Dedifferentiated amniotic fluid mesenchymal stem cell (primary cell): ENCODE results near the gene GABRG3.

Experiments used
- DNase-seq: peaks from one replicate; pipeline ENCODE4 v3.0.0-alpha.2; 2016; ENCODE audit errors: extremely low spot score

The GABRG3 gene

DNA sequence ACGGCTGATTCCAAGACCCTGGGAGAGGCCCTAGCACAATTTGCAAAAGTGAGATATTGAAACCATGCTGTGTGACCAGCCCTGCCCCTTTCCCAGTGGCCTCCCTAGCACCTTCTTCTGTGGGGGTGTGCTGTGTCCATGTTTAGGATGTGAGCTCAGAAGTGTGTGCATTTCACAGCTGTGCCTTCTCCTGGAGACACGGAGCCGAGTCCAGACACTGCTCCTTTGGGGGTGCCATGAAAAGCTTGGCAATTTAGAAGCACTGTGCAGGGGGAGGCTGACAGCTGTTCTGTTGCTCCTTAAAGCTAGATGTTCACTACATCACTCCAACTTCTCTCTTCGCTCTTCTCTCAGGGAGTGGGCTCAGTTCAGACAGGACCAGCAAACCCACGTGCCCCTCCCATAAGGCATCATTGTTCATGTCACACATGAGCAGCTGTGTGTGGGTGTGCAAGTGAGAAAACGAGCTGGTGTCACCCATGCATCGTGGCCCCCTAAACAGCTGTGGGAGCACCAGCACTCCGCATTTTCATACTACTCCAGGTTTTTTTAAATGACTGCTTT lies 492.6 kb downstream of the GABRG3 start:
- DNase-seq, result no peak

DNA sequence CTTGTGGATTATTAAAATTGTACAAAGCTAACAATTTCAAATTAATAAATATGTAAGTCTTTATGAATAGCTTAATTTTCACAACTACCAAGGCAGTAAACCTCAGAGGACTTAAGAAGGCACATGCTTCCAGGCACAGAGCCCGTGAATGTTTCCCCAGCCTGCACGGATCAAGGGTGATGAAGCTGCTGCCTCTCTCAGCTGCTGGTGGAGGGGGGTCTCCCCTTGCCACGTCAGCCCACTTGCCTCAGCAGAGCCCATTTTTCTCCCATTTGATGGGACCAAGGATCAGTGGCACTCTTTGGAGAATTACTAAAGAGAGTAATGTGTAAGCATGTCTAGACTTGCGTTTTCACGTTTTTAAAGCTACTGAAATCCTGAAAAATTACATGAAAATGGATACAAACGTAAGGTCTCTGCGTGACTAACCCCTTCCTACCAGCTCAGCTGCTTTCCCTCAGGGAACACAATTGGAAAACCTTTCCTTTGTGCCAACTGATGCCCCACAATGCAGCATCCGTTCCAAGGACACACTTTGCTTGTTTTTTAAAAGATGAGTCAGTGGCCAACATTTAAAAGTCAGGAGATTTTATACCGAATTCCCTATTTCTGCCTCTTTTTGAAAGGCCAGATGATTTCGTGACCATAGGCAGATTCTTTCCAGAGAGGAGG lies 494.1 kb downstream of the GABRG3 start:
- no peak for DNase-seq

- no peak for DNase-seq
Observed at GRCh38 chr15:27466758-27467157, 495.8 kb downstream of the GABRG3 start.

DNA sequence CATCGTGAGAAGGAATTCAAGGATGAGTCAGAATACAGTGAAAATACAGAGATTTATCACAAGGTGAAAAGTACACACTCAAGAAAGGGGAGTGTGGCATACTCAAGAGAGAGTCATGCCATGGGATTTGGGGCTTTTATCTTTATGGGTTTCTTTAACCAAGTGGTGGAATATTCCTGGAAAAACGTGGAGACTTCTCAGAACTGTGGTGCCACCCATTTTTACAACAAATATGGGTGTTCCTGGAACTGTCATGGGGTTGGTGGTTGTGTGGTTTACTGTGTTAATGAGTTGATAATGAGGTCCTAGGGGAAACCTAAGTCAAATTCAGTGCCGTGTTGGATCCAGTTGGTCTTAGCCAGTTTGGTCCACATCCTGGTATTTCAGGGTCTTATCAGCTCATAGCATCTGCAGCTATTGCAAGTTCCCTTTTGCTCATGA lies 497.2 kb downstream of the GABRG3 start:
- DNase-seq, result no peak

- DNase-seq, result no peak
Observed at GRCh38 chr15:27473845-27474244, 502.9 kb downstream of the GABRG3 start.

GRCh38 chr15:27475395-27475794 lies 504.4 kb downstream of the GABRG3 start:
- DNase-seq, result no peak

- no peak for DNase-seq
Observed at GRCh38 chr15:27479296-27480140, 508.5 kb downstream of the GABRG3 start.

GRCh38 chr15:27480141-27480530 lies 509.2 kb downstream of the GABRG3 start:
- DNase-seq, result no peak

GRCh38 chr15:27480642-27481041 lies 509.7 kb downstream of the GABRG3 start:
- DNase-seq, result no peak

DNA sequence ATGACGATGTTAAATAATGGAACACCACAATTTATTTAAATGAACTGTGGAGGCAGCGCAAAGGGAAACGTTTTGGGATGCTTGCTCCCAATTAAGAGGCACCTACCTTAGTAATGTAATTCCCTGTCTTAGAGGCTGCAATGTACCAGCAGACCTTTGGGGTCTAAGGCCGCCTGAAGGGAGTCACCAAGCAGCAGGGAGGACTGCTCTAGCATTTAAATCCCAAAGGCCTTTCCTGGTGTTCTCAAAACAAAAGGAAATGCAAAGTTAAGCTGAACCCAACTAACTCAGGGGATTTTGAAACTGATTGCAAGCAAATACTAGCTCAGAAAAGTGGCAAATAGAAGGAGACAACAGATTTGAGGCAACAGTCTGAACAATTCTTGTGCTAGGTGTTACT lies 510.8 kb downstream of the GABRG3 start:
- DNase-seq, result no peak

DNA sequence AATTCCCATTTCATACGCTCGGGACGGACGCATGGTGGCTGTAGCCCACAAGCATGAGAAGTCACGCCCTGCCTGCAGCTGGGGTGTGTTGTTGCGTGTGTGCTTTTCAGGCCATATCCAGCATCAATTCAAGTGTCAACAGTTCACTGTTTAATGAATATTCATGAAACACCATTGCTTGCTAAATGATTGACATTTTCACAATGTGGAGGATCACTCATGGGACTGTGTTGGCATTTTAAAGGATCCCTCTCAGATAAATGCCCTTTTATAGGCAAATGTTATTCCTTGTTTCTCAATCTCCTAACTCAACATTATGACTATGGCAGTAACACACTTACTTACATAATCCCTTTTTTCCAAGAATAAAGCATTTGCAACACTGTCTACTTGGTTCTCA lies 511.3 kb downstream of the GABRG3 start:
- DNase-seq, result no peak

GRCh38 chr15:27483124-27483523 lies 512.1 kb downstream of the GABRG3 start:
- DNase-seq, result no peak

- DNase-seq, result no peak
Observed at GRCh38 chr15:27485265-27485664, 514.3 kb downstream of the GABRG3 start.

DNA sequence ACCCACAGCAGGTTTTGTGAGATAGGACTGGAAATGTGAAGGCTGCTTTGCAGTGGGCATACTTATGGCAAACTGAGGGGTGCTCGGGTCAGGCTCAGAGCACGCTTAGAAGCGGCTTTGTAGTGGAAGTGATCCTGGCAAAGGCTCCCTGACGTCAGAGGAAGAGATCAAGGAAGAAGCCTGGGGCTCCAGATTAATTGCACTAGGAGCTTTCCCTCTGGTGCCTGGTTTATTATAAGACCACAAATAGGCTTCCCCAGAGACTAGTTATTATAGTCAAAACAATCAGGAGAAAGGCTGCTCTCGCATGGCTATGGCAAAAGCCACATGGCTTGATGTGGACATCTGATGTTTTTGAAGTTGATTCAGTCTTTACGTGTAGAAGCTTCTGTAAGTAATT lies 515.1 kb downstream of the GABRG3 start:
- DNase-seq, result no peak

- no peak for DNase-seq
Observed at GRCh38 chr15:27486683-27487647, 516.0 kb downstream of the GABRG3 start.

DNA sequence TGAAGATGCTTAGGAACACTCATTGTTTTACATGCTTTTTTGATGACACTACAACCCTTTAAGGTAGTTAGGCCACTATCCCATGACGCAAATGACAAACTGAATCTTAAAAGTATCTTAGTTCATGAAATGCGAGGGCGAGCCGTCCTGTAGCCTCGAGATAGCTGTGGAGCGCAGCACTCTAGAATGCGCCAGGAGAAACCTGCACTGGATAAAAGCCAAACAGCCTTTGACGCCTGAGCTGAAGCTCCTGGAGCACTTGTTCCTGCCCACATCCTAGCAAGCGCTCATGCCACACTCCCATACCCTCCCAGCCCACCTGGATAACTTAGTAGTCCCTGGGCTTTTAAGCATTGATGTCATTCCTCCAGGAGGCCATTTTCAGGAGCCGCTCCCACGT lies 516.9 kb downstream of the GABRG3 start:
- no peak for DNase-seq

DNA sequence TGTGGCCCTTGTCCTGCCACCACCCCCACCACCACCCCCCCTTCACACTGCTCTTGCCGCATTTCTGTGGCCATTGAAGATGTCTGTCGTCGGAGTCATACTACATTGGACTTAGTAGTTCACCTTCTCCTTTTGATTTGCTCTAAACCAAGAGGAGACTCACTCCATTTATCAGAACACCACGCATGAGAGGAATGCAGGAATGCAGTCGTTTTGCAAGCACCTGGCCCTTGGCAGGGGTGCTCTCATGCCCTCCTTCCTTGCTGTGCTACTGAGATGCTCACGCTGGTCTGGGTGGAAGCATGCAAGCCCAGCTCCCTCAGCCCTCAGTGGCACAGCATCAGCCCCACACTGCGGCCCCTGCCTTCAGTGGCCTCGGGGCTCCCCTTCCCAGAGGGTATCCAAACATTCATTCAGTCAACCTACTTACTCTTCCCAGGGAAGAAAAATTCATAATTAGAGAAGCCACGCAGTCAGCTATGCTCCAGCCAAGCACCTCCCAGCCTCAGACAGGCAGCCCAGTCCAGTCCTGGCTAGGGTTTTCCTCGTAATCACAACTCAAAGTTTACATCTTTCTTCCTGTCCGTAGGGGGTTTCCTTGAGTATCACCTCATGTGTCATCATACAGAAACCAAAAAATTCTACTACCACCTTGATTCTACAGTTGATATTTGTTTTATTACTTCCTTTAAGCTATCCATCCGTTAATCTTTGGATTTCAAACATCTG lies 520.0 kb downstream of the GABRG3 start:
- no peak for DNase-seq

GRCh38 chr15:27491666-27492621 lies 521.0 kb downstream of the GABRG3 start:
- no peak for DNase-seq

DNA sequence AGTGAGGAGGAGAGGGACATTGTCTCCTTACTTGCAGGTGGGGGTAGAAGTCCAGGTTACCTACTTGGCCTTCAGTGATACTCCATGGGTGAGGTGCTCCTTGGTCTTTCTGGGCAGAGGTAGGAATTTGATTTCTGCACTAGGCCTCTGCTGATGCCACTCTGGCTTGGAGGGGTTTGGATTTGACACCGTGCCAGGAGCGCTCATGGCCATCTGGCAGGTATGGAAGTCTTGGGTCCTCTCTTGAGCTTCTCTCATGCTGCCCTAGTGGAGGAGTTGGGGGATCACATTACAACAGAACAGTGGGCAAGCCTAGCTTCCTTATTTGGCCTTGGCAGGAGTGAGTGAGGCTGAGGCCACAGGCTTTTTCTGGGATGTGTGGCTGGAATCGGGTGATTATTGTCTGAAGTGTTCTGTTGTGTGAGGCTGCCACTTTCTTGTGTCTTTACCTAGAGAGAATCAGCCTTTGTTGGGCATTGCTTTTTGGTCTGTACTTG lies 525.0 kb downstream of the GABRG3 start:
- no peak for DNase-seq

DNA sequence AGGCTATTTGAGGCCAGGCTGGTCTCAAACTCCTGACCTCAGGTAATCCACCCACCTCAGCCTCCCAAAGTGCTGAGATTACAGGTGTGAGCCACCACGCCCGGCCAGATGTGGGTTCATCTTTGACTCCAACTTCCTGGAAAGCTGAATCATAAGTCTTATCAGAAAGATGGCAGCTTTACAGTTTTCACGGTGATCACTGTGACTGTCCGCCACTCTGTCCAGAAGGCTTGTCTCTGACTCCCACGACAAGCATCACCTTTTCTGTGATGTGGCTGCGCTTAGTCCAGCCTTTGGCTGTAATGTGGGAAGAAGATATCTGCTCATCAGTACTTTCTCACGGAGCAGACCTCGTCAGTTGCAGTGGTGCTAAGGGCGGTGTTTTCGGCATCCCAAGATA lies 527.7 kb downstream of the GABRG3 start:
- DNase-seq, result no peak
